ENCODE measurements around the gene TRMO.
A peak's percentile ranks its signal among the peaks of the same experiment; 100 is the strongest.

Gene TRMO

DNA sequence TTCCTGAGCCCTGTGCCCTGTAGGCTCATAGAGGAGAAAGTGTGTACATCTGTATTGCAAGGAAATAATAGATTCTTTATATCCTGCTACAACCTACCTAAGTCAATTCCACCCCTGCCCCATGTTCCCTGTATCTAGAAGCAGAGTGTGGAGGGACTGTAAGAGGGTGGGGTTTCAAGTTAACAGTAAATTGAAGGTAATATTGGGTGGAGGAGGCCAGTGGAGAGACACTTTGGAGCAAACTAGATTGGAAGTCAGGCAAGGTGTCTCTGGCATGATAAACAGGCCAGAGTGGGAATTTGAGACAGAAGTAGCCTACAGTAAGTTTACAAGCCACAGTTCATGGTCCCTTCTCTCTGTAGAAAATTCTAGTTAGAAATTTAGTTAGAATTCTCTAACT is 17.9 kb upstream of the TRMO start:
- no peak for DNase-seq (ENCODE audit: extremely low read depth in 1 of 2, low read depth in 1 of 2)

DNA sequence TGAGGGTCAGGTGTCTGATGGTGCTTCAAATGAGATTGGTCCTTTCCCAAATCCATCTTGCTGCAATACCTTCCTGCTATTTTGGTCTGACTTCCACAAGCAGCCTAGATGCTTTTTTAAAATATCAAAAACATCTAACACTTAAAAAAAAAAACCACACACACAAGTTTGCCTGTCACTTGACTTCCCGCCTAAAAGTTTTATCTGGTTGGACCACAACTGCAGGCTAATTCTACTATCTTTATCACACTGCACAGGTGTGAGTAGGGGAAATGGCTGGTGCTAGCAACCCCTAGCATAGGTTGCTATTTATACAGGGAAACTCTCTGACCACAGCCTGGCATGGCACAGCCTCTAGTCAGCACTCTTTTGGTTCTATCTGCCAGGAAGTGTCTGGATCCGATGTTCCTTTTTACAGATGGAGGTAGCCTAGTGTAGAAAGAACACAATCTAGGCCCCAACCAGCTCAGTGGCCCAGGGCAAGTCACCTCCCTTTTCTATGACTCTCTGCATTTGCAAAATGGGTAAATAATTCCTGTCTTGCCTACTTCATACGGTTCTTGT is 15.9 kb upstream of the TRMO start, which contains the start of gene HEMGN:
Gene HEMGN, minus strand, starts transcription at position 92 of the 564 bp plus-strand sequence. Its CDS starts 36 bp downstream, at position 56.
- DNase-seq (ENCODE audit: extremely low read depth in 1 of 2, low read depth in 1 of 2), result no peak

DNA sequence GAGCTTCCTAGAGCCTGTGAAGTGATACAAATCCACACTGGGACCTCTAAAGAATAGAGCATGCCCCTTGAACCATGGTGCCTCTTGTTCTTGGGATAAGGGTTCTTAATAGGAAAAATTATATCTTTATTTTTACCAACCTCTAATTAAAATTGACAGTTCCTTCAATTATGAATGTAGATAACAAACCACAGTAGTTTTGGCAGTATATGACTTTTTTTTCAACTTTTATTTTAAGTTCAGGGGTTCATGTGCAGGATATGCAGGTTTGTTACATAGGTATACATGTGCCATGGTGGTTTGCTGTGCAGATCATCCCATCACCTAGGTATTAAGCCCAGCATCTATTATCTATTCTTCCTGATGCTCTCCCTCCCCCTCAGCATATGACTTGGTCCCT is 14.7 kb upstream of the TRMO start:
- DNase-seq (ENCODE audit: extremely low read depth in 1 of 2, low read depth in 1 of 2), result no peak

DNA sequence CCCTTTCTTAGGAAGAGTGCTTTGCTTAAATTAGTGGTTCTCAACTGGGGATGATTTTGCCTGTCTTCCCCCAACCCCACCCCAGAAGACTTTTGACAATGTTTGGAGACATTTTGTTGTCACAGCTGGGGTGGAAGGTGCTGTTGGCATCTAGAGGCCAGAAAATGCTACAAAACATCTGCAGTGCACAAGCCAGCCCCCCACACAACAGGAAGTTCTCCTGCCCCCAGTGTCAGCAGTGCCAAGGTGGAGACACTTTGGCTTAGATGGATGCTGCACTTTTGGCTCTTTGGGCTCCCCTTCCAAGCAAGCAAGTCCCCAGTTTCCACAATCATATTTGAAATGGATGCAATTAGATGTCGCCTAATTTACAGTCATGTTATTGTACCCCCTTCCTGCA is 13.0 kb upstream of the TRMO start:
- DNase-seq (ENCODE audit: extremely low read depth in 1 of 2, low read depth in 1 of 2), result no peak

DNA sequence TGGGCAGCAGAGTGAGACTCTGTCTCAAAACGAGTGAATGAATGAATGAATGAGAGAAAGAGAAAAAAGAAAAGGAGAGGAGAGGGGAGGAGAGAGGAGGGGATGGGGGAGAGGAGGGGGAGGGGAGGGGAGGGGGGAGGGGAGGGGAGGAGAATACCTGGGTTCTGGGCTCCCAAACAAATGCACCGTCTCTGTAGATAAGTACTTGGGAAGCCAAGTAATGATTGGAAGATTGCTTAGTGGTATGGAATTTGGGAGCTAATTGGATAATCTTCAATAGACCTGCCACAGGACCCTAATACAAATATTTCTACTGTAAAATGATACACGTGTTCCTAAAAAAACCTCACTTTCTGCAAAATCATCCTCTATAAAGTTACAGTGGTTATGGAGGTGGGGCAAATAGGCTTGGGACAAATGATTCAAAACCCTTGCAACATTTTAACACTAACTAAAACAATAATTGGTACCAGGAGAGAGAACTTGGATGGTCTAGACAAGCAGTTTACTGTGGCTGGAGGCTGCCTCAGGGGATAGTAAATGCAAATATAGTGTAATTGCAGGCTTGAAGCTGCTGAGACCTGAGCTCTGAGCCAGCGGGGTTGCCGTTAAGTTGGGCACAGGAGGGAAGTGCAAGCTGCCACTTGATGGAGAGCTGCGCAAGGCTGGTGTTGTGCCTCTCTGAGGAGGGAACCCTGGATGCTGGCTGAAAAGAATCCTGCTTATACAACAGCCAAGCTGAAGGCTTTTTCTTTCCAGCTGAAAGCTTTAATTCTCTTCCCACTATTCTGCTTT is 12.2 kb upstream of the TRMO start:
- DNase-seq (ENCODE audit: extremely low read depth in 1 of 2, low read depth in 1 of 2), result no peak

DNA sequence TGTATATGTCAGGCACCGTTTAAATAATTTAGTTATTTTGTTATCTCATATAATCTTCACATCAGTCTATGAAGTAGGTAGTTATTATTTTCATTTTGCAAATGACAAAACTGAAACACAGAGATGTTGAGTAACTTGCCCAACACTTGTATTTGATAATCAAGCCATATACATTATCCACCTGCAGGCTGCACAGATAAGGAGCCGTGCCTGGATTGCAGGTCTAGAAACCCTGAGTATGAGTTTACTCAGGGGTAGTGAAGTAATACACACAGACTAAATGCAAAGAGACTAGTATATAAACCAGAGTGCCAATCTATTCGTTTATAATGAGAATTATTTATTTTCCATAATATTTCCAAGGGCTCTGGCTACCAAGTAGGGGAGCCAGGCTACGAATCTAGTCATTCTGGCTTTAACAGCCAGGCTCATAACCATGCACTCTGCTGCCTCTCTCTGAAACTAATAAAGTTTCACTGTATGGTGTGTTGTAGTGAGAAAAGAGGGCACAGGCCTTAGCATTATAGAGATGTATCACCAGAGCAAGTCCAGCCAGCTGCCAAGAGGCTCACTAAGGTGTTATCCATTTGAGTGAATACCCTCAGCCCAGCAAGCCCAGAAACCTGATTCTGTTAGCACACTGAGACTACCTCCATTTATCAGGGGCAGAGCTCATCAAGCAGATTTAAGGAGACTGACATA is 11.1 kb upstream of the TRMO start:
- DNase-seq (ENCODE audit: extremely low read depth in 1 of 2, low read depth in 1 of 2), result no peak

DNA sequence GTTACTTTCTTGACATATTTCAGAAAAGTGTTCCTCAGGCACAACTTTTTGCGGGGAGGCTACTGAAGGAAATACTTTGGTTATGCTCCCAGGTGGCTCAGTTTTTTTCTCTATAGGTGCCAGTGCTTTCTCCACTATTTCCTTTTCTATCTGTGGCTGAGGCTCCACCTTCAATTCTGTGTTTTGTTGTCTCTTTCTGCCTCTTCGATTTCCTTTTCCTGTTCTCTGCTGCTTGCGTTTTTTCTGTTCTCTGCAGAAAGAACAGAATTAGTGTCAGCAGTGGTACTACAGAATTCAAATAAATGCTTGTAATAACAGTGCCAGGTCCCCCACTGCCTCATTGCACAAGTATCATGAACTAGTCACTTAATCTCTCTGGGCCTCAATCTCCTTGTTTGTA is 8.7 kb upstream of the TRMO start:
- DNase-seq (ENCODE audit: extremely low read depth in 1 of 2, low read depth in 1 of 2), result no peak

DNA sequence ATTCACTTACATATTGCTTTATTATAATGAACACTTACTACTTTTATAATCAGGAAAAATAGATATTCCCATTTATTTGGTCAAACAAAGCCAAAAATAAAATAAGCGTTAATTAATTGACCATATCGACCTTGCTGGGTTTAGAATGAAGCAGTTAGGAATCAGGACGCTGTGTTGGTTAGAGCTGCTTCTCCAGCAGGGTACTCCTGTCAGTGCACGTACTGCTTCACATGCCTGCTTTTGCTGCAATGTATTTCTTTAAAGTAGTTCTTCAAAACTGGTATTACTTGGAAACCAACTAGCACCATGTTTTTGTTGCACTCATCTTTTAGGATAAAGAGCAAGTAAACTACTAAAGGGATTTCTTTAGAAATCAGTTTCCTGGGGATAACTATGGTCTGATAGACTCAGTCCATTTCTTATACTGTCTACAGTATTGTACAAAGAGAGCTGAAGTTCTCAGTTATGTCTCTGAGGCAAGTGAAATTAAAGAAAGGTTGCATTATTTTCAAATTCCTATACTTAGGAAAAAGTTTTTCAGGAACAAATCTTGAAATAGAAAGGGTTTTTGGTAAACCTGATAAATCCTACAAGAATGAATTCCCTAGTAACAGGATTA is 6.8 kb upstream of the TRMO start:
- DNase-seq (ENCODE audit: extremely low read depth in 1 of 2, low read depth in 1 of 2), result no peak

DNA sequence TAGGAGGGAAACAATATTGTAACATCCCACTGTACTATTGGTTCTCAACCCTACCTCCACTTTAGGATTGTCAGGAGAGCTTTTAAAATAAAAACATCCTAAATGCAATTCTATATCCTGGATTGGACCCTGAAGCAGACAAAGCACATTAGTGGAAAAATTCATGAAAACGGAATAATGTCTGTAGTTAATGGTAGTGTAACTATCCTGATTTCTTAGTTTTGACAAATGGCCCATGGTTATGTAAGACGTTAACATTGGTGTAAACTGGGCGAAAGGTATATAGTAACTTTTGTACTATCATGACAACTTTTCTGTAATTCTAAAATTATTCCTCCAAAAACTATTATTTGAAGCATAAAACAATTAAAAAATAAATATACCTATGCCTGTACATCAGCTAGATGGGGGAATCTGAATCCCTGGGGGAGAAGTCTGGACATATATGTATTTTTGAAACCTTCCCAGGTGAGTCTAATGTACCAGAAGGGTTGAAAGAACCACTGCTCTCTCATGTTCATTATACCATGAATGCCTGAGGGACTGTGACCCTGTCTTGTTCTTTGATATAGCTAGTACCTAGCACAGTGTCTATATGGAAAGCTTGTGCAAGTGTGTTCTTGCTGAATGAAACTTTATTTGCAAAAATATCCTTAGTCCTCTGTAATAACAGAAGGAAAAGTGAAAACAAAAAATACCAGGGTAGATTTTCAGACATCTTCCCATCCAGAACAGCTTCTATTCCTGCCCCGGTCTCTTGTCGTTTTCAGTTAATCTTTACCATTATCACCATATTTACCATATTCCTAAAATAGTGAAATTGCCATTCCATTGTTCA is 3.4 kb upstream of the TRMO start:
- DNase-seq (ENCODE audit: extremely low read depth in 1 of 2, low read depth in 1 of 2), result no peak

DNA sequence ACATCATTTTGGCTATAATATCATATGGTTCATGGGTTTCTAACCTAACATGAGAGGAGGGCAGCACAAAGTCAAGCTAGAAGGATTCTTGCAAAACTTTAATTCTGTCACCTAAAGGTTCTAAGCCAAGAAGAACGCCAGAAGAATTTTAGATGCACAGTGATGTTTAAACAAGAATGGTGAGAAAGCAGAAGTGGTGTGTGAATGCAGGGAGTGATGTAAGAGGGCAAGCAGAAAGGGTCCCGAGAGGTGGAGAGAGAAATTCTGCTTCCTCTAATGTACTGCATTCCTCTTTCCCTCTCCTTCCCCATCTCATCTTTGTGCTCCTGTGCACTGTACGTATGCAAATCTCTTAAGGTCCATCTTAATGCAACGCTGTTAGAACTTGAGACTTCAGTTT is 2.1 kb upstream of the TRMO start:
- no peak for DNase-seq (ENCODE audit: extremely low read depth in 1 of 2, low read depth in 1 of 2)

DNA sequence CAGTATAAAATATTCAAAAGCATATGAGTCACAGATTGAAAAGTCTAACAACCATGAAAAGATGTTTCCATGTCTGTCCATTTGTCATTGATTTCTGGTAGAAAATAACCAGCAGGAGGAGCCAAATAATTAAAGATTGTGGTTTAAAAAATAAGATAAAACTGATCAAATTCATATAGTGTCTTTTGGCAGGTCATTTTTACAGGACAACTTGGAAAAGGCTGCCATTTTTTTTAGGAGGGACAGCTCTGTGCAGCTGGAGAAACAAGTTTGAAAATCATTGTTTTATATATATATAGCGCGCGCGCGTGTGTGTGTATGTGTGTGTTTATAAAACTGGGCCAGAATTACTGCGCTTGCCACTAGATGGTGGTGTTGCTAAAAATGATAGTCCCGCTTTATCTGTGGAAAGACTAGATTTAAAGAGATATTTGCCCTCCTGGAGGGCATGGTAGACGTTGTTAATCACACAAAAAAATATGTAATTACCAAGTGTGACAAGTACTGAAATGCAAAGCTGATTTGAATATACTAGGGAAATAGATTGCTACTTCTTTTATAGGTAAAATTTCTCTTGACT is 1.3 kb upstream of the TRMO start:
- peak in 1 of 2 donors; percentile 65 for DNase-seq (ENCODE audit: extremely low read depth in 1 of 2, low read depth in 1 of 2)

DNA sequence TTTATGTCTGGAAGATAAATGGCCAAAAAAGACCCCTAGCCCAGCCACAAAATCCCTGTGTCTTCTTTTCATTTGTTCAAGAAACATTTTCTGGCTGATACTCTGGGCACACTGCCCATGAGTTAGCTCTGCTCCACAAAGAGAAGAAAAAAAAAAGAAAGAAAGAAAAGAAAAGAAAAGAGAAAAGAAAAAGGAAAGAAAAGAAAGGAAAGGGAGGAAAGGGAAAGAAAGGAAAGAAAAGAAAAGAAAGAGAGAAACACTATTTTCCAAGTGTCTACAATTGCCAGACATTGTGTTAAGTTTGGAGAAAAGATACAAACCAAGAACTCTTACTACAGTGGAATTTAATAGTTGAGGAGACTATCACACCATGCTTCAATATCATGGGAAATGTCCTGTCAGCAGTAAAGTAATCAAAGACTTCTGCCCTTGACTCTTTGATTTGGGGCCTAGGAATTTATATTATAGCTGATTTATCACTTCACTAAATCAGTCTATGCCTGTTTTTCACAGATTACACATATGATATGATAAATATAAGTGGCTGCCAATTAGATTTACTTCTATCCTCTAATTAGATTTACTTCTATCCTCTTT is 3.0 kb downstream of the TRMO start:
- no peak for DNase-seq (ENCODE audit: extremely low read depth in 1 of 2, low read depth in 1 of 2)

DNA sequence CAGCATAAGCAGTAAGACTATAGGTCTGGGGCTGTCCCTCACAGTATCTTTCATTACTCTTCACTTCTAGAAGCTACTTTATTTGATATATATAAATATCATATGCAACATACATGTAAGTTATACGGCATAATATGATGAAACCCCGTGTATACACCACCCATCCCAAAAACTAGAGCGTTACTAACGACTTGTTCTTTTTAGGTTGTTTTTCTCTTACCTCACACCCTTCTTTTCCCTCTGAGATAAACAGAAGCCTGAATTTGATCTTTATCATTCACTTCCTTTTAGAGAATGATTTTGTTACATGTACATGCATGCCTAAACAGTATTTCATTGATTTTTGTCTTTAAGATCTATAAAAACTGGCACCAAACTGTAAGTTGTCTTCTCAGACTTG is 3.7 kb downstream of the TRMO start:
- DNase-seq (ENCODE audit: extremely low read depth in 1 of 2, low read depth in 1 of 2), result no peak

DNA sequence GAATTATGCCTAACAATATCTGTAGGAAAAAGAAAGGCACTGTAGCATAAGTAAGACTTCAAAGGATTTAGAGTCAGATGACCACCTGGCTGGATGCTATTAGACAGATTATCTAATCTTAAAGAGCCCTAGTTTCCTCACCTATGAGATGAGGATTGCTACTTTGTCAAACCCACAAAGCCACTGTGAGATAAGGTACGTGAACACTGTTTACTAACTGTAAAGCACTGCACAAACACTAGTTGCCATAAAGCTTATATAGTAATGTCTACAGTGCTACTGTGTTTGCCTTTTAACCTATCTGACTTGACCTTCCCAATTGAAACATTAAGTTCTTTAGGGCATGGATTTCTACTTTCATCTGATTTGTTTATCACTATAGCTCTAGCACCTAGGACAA is 10.3 kb downstream of the TRMO start:
- DNase-seq (ENCODE audit: extremely low read depth in 1 of 2, low read depth in 1 of 2), result no peak

DNA sequence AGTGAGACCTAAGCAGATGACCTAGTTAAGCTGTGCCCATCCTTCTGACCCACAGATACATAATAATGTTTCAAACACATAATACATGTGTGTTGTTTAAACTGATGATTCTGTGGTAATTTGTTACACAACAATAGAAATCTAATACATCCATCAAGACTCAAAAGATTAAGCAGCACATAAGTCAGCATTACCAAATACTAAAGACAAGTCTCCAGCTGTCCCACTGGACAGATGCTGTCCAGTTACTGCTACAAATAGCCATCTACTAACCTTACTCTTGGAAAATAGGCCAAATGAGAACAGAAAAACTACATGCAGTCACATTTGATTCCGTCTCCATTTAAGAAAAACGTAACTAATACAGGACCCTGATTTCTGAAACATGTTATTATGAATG is 10.8 kb downstream of the TRMO start:
- DNase-seq (ENCODE audit: extremely low read depth in 1 of 2, low read depth in 1 of 2), result no peak

DNA sequence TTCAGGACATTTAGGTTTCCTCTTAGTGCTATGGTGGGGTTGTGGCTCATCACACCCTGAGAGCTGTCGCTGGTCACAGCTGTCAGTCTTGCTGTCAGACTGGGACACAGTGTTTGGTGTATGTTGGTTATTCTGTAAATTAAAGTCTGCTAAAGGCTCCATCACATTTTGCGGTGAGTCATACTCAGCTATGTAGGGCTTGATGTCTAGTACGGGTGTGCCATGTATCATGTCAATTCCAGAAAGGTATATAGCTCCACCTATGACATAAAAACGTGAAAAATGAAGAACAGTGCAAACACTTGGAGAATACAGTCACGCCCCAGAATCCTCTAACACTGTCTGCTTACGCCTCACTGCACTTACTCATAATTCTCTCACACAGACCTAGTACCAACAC is 11.9 kb downstream of the TRMO start:
- no peak for DNase-seq (ENCODE audit: extremely low read depth in 1 of 2, low read depth in 1 of 2)

DNA sequence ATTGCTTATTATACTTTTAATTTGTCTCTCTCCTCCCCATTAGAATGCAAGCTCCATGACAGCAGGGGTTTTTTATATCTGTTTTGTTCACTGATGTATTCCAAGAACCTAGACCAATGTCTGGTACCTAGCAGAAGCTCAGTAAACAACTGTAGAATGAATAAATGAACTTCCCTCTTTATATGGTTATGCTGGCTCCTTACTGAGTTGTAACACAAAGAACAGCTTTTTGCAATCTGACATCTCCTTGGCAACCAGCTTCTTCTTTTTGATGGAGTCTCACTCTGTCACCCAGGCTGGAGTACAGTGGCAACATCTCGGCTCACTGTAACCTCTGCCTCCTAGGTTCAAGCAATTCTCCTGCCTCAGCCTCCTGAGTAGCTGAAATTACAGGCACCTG is 13.6 kb downstream of the TRMO start:
- no peak for DNase-seq (ENCODE audit: extremely low read depth in 1 of 2, low read depth in 1 of 2)

DNA sequence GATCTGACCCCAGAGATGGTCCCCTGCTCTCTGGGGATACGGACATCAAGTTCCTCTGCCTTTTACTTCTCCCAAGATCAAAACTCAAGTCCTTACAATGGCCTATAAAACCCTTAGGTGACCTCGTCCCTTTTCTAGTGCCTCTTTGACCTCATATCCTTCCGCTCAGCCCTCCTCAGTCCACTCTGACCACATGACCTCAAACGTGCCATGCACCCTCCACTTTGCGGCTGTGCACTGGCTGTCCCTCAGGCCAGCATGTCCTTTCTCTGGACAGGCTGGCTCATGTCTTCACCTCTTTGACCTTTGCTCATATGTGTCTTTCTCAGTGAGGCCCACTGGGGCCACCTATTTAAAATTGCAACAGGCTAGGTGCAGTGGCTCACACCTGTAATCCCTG is 14.7 kb downstream of the TRMO start:
- no peak for DNase-seq (ENCODE audit: extremely low read depth in 1 of 2, low read depth in 1 of 2)

DNA sequence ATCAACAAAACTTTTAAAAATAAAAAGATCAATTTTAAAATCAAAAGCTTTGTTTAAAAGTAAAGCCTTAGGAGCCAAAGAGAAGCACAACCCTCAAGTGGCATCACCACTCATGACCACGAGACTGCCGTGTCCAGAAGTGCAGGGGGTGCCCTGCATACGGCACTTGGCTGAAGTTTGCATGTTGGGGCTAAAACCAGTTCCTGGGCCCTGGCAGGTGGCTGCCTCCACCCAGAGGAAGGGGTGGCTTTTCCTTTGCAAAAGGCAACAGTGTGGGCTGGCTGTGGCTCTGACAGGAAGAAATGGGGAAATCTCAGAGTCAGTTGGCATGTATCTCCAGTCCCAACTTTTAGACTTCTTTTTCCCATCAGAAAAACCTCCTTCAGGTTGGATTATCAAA is 15.3 kb downstream of the TRMO start:
- no peak for DNase-seq (ENCODE audit: extremely low read depth in 1 of 2, low read depth in 1 of 2)

DNA sequence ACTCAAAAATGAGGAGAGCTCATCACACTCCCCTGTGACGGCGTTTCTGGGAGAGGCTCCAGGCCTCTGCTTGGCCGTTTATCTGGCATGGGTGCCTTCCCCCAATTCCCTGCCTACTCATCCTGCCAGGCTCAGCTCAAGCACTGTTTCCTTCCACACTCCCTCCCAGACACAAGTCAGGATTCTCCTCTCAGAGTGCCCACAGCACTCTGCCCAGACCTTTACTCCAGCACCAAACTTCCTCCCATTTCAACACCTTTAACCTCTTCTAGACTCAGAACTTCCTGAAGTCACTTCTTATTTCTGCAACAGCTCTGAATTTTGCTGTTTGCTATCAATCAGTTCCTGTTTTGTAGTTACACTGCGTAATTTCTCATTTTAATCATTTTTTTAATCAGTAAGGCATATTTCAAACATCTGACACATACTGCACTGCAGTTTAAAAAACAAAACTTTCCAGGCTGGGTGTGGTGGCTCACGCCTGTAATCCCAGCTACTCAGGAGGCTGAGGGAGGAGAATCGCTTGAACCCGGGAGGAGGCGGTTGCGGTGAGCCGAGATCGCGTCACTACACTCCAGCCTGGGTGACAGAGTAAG is 16.0 kb downstream of the TRMO start:
- DNase-seq (ENCODE audit: extremely low read depth in 1 of 2, low read depth in 1 of 2), result no peak

All from stimulated activated CD8-positive, alpha-beta memory T cell treated with anti-CD3 and anti-CD28 coated beads, Interleukin-7, amount 100 ng/mL, for 48 hours (primary cell).